Sigmoid colon (tissue), 7 donors: ENCODE results near the gene IFNL4. TPM values are rescaled to one million over a fixed set of nuclear protein-coding genes. Genes with fewer than 3 reads are reported as not detected.

Experiments
- DNase-seq: peaks from one replicate; pipeline ENCODE4 v3.0.0-alpha.2; 2019
- H3K27ac ChIP-seq, 4 donors: fragments of 200-600 bp; sonication (generic); one replicate each; pipeline ENCODE4 v1.5.1; 2016 to 2019; ENCODE audit warnings: mild to moderate bottlenecking in 1 of 4
- H3K27me3 ChIP-seq, 3 donors: fragments of 200-600 bp; sonication (generic); one replicate each; pipeline ENCODE4 v1.5.1; 2019; ENCODE audit warnings: mild to moderate bottlenecking in 1 of 3
- H3K36me3 ChIP-seq, 4 donors: fragments of 200-600 bp; sonication (generic); one replicate each; pipeline ENCODE4 v1.5.1; 2016 to 2019
- H3K4me1 ChIP-seq, 4 donors: fragments of 200-600 bp; sonication (generic); one replicate each; pipeline ENCODE4 v1.5.1; 2017 to 2019
- H3K4me3 ChIP-seq, 4 donors: fragments of 200-600 bp; sonication (generic); one replicate each; pipeline ENCODE4 v1.5.1; 2017 to 2019; ENCODE audit warnings: mild to moderate bottlenecking in 2 of 4, moderate library complexity in 1 of 4
- H3K9me3 ChIP-seq, 4 donors: fragments of 200-600 bp in 3 of 4; sonication (generic) in 3 of 4; one replicate each; pipeline versions ENCODE4 v1.5.1 to v1.6.1; 2013 to 2019
- EP300 ChIP-seq, 4 donors: sonication (generic); formaldehyde crosslinking; IDR thresholded peaks; one replicate each; pipeline ENCODE4 v1.6.1; 2017; ENCODE audit warnings: antibody characterized with exemption in 4 of 4
- POLR2A ChIP-seq, 2 donors: fragments of 450-650 bp; IDR thresholded peaks; one replicate each; pipeline ENCODE4 v1.6.1; 2016; ENCODE audit warnings: antibody characterized with exemption in 2 of 2, mild to moderate bottlenecking in 2 of 2, moderate library complexity in 2 of 2
- POLR2AphosphoS5 ChIP-seq, 4 donors: sonication (generic); formaldehyde crosslinking; IDR thresholded peaks; one replicate each; pipeline ENCODE4 v1.6.1; 2017; ENCODE audit warnings: antibody characterized with exemption in 4 of 4
- whole genome bisulfite sequencing, 2 donors: extraction: QIAGEN DNeasy Blood & Tissue Kit; methylation state at CpG; one replicate each; pipeline ENCODE4 v1.1.7; 2013; 5-methylcytosine and 5-hydroxymethylcytosine counted together
- intact Hi-C: fragments of 100-400 bp; cut with DNase I; formaldehyde crosslinking; loops from one replicate; pipeline ENCODE4 v1.15.1; 2023
- polyA plus RNA-seq, 3 donors: library from polyadenylated mRNA; stranded (reverse); fragments of 200-250 nt; gene quantifications; one replicate each; pipeline ENCODE4 v1.2.3, GENCODE V29; 2013
- total RNA-seq, 4 donors: library from RNA; depleted of rRNA; stranded (reverse); fragments of >200 nt; gene quantifications; one replicate each; pipeline ENCODE4 v1.1.0, GENCODE V29; 2016
- TF ChIP-seq, protein P1 (sequence below), 4 experiments: fragments of 450-650 bp in 3 of 4; fragments of 200-600 bp in 1 of 4; IDR thresholded peaks; one replicate each; pipeline ENCODE4 v1.5.1; 2016 to 2019; ENCODE audit warnings: antibody characterized with exemption in 4 of 4, mild to moderate bottlenecking in 3 of 4, moderate library complexity in 2 of 4
- donor health status: healthy with polysubstance abuse.
- donor health status: Bipolar disorder and iron deficiency.
- donor health status: healthy.

The IFNL4 gene
- total RNA-seq (not detected), polyA plus RNA-seq (not detected)

- Histone ChIP-seq H3K4me3 (peak within 1 kb of the TSS in 2 of 4 donors; percentile 20 to 21), H3K27ac (no peak within 1 kb of the TSS), H3K36me3 (no peaks in the 10 kb centered on the region), H3K4me1 (peaks cover 0 to 15% (median 12%) of the 10 kb centered on the region in 4 donors), H3K9me3 (no peaks in the 10 kb centered on the region), H3K27me3 (peaks cover 22 to 54% (median 52%) of the 10 kb centered on the region in 3 donors)
- no peak for DNase-seq
- intact Hi-C loops = no loop called here
- WGBS, 2 donors = 56 to 67% methylated on average over 13 of the region's 13 CpGs
- no peak for TF ChIP-seq EP300 (IDR thresholded peaks at IDR 0.05)
- no peak for TF ChIP-seq POLR2A (IDR thresholded peaks at IDR 0.05)
- TF ChIP-seq, protein P1, sequence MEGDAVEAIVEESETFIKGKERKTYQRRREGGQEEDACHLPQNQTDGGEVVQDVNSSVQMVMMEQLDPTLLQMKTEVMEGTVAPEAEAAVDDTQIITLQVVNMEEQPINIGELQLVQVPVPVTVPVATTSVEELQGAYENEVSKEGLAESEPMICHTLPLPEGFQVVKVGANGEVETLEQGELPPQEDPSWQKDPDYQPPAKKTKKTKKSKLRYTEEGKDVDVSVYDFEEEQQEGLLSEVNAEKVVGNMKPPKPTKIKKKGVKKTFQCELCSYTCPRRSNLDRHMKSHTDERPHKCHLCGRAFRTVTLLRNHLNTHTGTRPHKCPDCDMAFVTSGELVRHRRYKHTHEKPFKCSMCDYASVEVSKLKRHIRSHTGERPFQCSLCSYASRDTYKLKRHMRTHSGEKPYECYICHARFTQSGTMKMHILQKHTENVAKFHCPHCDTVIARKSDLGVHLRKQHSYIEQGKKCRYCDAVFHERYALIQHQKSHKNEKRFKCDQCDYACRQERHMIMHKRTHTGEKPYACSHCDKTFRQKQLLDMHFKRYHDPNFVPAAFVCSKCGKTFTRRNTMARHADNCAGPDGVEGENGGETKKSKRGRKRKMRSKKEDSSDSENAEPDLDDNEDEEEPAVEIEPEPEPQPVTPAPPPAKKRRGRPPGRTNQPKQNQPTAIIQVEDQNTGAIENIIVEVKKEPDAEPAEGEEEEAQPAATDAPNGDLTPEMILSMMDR (IDR thresholded peaks at IDR 0.05) = no peak
- TF ChIP-seq POLR2AphosphoS5 (IDR thresholded peaks at IDR 0.05) = no peak
These were observed at the start of gene IFNL4 for GRCh38 chr19:39248806-39249205. Gene IFNL4 (minus strand): TSS chr19:39248856.

- Histone ChIP-seq H3K9me3 (no peaks in the 10 kb centered on the region), H3K4me3 (no peak overlapping the region), H3K36me3 (no peaks in the 10 kb centered on the region), H3K27me3 (peaks cover 0 to 29% (median 0%) of the 10 kb centered on the region in 3 donors), H3K4me1 (no peaks in the 10 kb centered on the region), H3K27ac (no peak overlapping the region)
- 53 to 69% methylated on average over 17 of the region's 17 CpGs for WGBS, 2 donors
- TF ChIP-seq POLR2A (IDR thresholded peaks at IDR 0.05) (no peak), EP300 (IDR thresholded peaks at IDR 0.05) (no peak), POLR2AphosphoS5 (IDR thresholded peaks at IDR 0.05) (no peak)
- TF ChIP-seq, protein P1 (IDR thresholded peaks at IDR 0.05) = no peak
- DNase-seq = peak; percentile 52
- intact Hi-C loops = no loop called here
These were observed 49.4 kb upstream of the IFNL4 start for GRCh38 chr19:39297931-39298634.

DNA sequence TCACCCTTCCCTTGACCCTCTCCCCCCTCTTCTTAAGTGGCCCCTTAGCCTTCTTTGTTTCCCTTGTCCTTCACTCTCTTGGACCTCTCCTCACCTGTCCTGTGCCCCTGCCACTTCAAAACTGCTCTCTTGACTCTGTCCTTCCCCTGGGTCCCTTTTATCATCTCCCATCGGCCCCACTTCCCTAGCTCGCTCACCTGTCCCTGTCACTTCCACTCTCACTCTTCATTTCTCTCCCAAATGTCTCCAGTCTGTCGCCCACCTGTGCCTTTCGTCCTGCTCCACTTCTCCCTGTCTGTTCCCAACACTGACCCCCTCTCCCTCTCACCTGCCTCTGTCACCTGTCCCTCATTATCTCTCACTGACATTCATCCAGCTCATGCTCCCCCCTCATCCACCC, 48.2 kb upstream of the IFNL4 start:
- Histone ChIP-seq H3K27me3 (peaks cover 0 to 28% (median 0%) of the 10 kb centered on the region in 3 donors), H3K9me3 (no peaks in the 10 kb centered on the region), H3K4me1 (no peaks in the 10 kb centered on the region), H3K27ac (no peak overlapping the region), H3K4me3 (no peak overlapping the region), H3K36me3 (no peaks in the 10 kb centered on the region)
- intact Hi-C loops = no loop called here
- TF ChIP-seq EP300 (IDR thresholded peaks at IDR 0.05) = no peak
- TF ChIP-seq POLR2AphosphoS5 (IDR thresholded peaks at IDR 0.05) = no peak
- no peak for TF ChIP-seq POLR2A (IDR thresholded peaks at IDR 0.05)
- TF ChIP-seq, protein P1 (IDR thresholded peaks at IDR 0.05) = no peak
- WGBS, 2 donors = 89% methylated on average over 4 of the region's 4 CpGs
- DNase-seq = peak; percentile 5

GRCh38 chr19:39296055-39296645, 47.5 kb upstream of the IFNL4 start, which contains the start of gene IFNL1:
Gene IFNL1 (plus strand): TSS chr19:39296407. CDS start chr19:39296422, 15 bp downstream.
- DNase-seq = peak; percentile 39
- WGBS, 2 donors = 68 to 82% methylated on average over 11 of the region's 11 CpGs
- no peaks in the 10 kb centered on the region for H3K36me3 ChIP-seq

More at GRCh38 chr19:39296055-39296645, 47.5 kb upstream of the IFNL4 start, which contains the start of gene IFNL1:
- Histone ChIP-seq H3K27me3 (peaks cover 0 to 27% (median 0%) of the 10 kb centered on the region in 3 donors), H3K4me1 (no peaks in the 10 kb centered on the region), H3K4me3 (no peak within 1 kb of the TSS), H3K9me3 (no peaks in the 10 kb centered on the region), H3K27ac (no peak within 1 kb of the TSS)
- intact Hi-C loops = no loop called here
- TF ChIP-seq POLR2A (IDR thresholded peaks at IDR 0.05) = no peak
- TF ChIP-seq POLR2AphosphoS5 (IDR thresholded peaks at IDR 0.05) = no peak
- TF ChIP-seq, protein P1 (IDR thresholded peaks at IDR 0.05) = no peak
- no peak for TF ChIP-seq EP300 (IDR thresholded peaks at IDR 0.05)
